Measurements from ENCODE around the gene ZWILCH.
"Not testable (repeated sequence)": the region's sequence is repeated elsewhere in the genome, so short reads cannot be mapped to it uniquely, and the experiment has no call there.

Gene ZWILCH

GRCh38 chr15:66581972-66582537 lies 76.9 kb downstream of the ZWILCH start:
- DNase-seq (ENCODE audit: low read depth in 2 of 2), result no peak

GRCh38 chr15:66586155-66586976 lies 81.2 kb downstream of the ZWILCH start:
- DNase-seq (ENCODE audit: low read depth in 2 of 2), result no peak

GRCh38 chr15:66587020-66587419 lies 81.9 kb downstream of the ZWILCH start:
- DNase-seq (ENCODE audit: low read depth in 2 of 2), result no peak

GRCh38 chr15:66587749-66588148 lies 82.6 kb downstream of the ZWILCH start:
- no peak for DNase-seq (ENCODE audit: low read depth in 2 of 2)

- no peak for DNase-seq (ENCODE audit: low read depth in 2 of 2)
These were observed 83.4 kb downstream of the ZWILCH start for GRCh38 chr15:66588537-66588936.

- no peak for DNase-seq (ENCODE audit: low read depth in 2 of 2)
These were observed 83.8 kb downstream of the ZWILCH start for GRCh38 chr15:66588971-66589370.

GRCh38 chr15:66589429-66589828 lies 84.3 kb downstream of the ZWILCH start:
- DNase-seq (ENCODE audit: low read depth in 2 of 2), result not testable (repeated sequence)

- DNase-seq (ENCODE audit: low read depth in 2 of 2), result no peak
These were observed 85.3 kb downstream of the ZWILCH start for GRCh38 chr15:66590435-66590834.

- no peak for DNase-seq (ENCODE audit: low read depth in 2 of 2)
These were observed 86.3 kb downstream of the ZWILCH start for GRCh38 chr15:66591322-66591862.

GRCh38 chr15:66592505-66593218 lies 87.5 kb downstream of the ZWILCH start:
- DNase-seq (ENCODE audit: low read depth in 2 of 2), result no peak

- no peak for DNase-seq (ENCODE audit: low read depth in 2 of 2)
These were observed 88.2 kb downstream of the ZWILCH start for GRCh38 chr15:66593219-66593780.

GRCh38 chr15:66594344-66594743 lies 89.2 kb downstream of the ZWILCH start:
- no peak for DNase-seq (ENCODE audit: low read depth in 2 of 2)

GRCh38 chr15:66594836-66595235 lies 89.7 kb downstream of the ZWILCH start:
- DNase-seq (ENCODE audit: low read depth in 2 of 2), result no peak

GRCh38 chr15:66595332-66595731 lies 90.2 kb downstream of the ZWILCH start:
- no peak for DNase-seq (ENCODE audit: low read depth in 2 of 2)

- DNase-seq (ENCODE audit: low read depth in 2 of 2), result no peak
These were observed 90.9 kb downstream of the ZWILCH start for GRCh38 chr15:66595931-66596545.

GRCh38 chr15:66598095-66598815 lies 93.1 kb downstream of the ZWILCH start:
- DNase-seq (ENCODE audit: low read depth in 2 of 2), result no peak

Measured in stimulated activated CD4-positive, alpha-beta T cell treated with anti-CD3 and anti-CD28 coated beads, Interleukin-1b, Interleukin-23, amount 100 ng/mL, for 1 hour (primary cell).